ENCODE results near the gene CD248.
"Not testable (repeated sequence)": the region's sequence is repeated elsewhere in the genome, so short reads cannot be mapped to it uniquely, and the experiment has no call there.

CD248 gene

GRCh38 chr11:66328302-66329144, 11.7 kb upstream of the CD248 start:
- DNase-seq (ENCODE audit: low read depth) = peak; percentile 45

- DNase-seq (ENCODE audit: low read depth) = no peak
Observed at GRCh38 chr11:66328031-66328301, 11.1 kb upstream of the CD248 start.

DNA sequence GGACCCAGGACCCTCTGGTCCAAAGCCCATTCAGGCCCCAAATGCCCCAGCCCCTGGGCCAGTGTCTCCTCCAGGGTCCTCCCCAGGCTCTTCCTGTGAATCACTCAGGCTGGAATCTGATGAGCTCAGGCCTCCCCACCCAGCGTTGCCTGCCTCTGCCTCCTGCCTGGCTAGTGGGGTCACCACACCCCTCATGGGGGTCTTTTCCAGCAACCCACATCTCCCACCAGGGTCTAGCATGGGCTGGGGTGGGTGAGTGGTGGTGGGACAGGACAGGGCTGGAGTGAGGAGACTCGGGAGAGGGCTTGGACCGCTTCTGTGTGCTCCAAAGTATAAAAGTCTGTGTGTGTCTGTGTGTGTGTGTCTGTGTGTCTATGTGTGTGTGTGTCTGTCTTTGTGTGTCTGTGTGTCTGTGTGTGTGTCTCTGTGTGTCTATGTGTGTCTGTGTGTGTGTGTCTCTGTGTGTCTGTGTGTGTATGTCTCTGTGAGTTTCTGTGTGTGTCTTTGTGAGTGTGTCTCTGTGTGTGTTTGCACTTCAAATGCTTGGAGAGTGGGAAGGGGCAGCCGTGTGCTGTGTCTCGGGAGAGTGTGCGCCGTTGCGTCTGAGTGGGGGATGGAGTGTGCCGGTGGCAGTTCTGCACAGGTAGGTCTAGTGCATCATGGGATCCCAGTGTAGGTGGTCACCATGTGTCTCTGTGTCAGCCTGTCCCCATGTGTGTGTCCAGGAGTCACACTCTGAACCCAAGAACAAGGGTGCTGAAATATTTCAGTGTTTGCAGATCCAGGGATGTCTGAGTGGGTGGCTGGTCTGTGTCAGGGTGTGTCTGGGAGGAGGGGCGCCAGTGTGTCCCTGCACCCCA, 10.6 kb upstream of the CD248 start:
- DNase-seq (ENCODE audit: low read depth) = peak; percentile 53

DNA sequence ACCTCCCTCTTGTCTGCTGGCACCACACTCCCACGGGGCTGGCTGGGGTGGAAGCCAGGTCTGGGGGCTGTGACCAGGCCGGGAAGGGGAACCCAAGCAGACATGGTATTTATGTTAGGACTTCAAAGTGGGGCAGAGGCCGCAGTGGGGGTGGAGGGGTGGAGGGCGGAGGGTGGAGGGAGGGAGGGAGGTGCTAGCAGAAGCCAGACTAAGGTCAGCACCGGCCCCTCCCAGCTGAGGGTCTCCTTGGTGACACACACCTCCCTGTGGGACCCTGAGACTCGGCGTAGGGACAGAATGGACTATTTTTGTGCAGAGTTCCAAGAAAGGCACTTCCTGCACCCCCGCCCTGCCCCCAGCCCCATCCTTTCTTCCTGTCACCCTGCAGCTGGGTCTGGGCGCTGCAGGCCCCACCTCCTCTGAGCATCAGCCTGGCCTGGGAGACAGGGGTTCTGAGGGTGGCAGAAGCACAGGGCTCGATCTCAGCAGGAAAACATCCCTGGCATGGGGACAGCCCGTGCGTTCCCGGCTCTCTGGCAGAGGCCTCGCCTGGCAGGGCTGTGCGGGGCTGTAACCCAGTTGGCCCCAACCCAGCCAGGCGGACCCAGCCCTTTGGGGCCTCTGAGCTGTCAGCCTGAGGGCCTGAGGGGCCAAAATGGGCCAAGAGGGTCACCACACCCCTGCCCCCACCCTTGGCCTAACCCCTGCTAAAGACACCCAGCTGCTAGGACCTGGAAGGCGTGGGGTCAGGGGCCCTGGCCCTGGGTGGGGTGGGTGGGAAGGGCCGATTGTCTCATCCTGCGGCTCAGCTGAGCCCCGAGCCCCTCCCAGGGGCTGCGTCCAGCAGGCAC, 9.6 kb upstream of the CD248 start:
- no peak for DNase-seq (ENCODE audit: low read depth)

DNA sequence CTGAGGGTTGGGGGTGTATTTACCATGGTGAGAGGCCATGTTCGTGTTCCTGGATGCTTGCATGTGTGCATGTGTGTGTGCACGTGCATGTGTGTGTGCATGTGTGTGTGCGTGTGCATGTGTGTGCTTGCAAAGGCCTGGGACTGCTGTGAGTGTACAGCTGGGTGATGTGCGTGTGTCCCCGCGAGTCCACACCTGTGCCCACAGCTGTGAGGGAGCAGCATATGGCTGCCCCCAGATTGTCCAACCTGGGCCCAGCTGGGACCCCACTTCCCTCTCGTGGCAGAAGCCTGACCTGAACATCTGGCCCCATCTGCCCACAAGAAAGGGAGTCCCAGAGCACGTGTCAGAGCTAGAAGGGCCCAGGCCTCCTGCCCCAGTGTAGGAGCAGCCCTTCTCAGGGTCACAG, 8.4 kb upstream of the CD248 start:
- no peak for DNase-seq (ENCODE audit: low read depth)

DNA sequence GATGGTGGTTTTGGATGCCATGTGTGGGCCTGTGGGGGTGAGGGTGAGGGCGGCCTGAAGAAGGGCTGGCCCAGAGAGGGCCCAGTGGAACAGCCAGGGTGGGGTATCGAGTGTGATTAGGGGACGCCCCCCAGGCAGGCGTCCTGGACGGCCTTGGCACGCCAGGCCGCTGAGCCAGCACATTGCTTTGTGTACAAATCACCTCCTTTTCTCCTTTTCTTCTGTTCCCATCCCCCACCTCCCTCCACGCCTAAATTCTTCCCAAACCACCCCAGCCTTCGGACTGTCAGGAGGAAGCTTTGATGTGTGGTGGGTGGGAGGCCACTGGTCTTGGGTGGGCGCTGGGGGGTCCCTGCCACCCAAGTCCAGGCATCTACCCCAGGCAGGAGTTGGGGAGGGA, 7.8 kb upstream of the CD248 start:
- no peak for DNase-seq (ENCODE audit: low read depth)

GRCh38 chr11:66323684-66324083, 6.8 kb upstream of the CD248 start:
- DNase-seq (ENCODE audit: low read depth) = no peak

DNA sequence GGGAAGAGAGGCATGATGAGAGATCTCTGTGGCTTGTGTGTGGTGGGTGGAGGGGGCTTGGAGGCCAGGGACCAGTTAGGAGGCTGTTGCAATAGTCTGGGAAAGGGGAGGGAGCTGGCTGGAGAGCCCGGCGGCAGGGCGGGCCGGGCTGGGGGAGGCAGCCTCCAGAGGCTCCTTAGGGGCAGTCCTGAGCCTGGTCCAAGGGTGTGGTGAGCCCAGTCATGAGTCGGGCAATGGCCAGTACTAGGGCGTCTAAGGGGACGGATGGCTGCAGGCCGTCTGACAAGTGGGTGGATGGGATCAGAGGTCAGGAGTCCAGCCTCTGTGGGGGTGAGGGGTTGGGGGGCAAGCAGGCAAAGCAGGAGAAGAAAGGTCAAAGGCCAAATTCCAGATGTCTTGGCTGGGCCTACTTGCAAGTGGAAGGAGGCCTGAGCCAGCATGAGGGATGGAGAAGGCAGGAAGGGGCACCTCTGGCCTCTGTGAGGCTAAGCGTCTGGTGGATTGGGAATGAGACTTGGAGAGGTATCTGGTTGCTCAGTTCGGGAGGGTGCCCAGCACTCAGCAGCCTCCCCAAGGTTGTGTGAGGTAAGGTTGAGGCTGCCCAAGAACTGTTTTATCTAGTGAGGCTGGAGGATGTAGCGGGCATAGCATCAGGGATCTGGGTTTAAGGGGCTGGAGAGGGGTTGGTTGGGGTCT, 6.0 kb upstream of the CD248 start:
- DNase-seq (ENCODE audit: low read depth) = peak; percentile 37

GRCh38 chr11:66321606-66322005, 4.8 kb upstream of the CD248 start:
- no peak for DNase-seq (ENCODE audit: low read depth)

DNA sequence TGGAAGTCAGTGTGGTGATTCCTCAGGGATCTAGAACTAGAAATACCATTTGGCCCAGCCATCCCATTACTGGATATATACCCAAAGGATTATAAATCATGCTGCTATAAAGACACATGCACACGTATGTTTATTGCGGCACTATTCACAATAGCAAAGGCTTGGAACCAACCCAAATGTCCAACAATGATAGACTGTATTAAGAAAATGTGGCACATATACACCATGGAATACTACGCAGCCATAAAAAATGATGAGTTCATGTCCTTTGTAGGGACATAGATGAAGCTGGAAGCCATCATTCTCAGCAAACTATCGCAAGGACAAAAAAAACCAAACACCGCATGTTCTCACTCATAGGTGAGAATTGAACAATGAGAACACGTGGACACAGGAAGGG, 3.9 kb upstream of the CD248 start:
- not testable (repeated sequence) for DNase-seq (ENCODE audit: low read depth)

DNA sequence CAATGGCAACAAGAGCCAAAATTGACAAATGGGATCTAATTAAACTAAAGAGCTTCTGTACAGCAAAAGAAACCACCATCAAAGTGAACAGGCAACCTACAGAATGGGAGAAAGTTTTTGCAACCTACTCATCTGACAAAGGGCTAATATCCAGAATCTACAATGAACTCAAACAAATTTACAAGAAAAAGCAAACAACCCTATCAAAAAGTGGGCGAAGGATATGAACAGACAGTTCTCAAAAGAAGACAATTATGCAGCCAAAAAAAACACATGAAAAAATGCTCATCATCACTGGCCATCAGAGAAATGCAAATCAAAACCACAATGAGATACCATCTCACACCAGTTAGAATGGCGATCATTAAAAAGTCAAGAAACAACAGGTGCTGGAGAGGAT, 3.4 kb upstream of the CD248 start:
- DNase-seq (ENCODE audit: low read depth) = not testable (repeated sequence)

GRCh38 chr11:66318600-66318970, 1.7 kb upstream of the CD248 start:
- peak; percentile 82 for DNase-seq (ENCODE audit: low read depth)

- DNase-seq (ENCODE audit: low read depth) = peak; percentile 93
Observed at GRCh38 chr11:66317723-66318599, 1.1 kb upstream of the CD248 start.

DNA sequence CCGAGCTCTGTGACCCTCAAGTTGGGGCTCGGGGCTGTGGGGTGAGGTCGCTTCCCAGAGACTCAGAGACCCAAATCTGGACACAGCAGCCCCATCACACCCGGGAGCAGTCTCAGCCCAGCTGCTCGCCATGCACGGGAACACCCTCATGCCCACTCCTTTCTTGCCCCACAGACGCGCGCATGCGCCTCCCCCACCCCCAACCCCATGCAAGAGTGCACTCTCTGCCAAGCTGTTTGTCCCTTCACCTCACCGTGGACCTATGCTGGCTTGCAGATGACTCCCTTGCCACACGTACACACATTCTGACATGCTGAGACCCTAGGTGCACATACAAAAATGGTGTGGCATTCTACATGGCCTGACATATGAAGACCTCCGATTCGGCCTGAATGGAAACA, 478 bp upstream of the CD248 start:
- peak; percentile 55 for DNase-seq (ENCODE audit: low read depth)

- DNase-seq (ENCODE audit: low read depth) = no peak
Observed at GRCh38 chr11:66315921-66316811, 678 bp downstream of the CD248 start.

GRCh38 chr11:66315498-66315885, 1.4 kb downstream of the CD248 start:
- DNase-seq (ENCODE audit: low read depth) = no peak

DNA sequence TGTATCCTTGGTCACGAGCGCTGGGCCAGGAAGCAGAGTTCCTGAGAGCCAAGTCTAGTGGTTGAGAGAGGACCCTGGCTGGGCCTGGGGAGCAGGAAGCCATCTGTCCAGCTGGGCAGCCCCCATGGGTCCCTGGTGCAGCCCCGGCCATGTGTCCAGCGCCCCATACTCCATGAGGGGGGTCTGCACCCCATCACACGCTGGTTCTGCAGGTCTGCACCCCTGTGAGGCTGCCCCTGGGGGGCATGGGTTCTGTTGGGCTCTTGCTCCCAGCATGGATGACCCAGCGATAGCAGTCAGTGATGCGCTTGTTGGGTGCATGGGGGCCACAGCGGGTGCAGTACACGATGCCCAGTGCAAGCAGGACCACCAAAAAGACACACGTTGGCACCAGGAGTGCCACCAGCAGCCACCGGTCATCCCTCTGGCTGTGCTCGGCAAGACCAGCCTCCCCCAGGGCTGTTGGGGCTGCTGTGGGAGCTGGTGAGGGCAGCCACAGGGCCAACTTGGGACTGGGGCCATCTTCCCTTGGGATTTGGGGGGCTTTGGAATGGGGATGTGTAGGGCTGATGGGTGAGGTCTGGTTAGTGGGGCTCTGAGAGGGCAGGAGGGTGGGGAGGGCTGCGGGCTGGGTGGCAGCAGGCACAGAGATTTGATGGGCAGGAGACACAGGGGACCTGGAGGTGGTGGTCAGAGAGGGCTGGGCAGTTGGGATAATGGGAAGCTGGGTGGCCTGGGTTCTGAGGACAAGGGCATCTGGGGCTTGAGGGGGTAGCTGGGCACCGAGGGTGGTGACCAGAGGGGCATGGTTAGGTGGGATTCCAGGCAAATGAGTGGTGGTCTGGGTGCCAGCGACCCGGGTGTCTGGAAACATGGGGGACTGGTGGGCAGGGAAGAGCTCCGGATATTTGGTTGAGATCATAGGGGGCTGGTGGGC, 2.0 kb downstream of the CD248 start:
- DNase-seq (ENCODE audit: low read depth) = no peak

- no peak for DNase-seq (ENCODE audit: low read depth)
Observed at GRCh38 chr11:66314186-66314501, 2.7 kb downstream of the CD248 start.

Data from amniotic epithelial cell (primary cell).